ENCODE measurements around the gene GPR146. TPM values are rescaled to one million over a fixed set of nuclear protein-coding genes. Genes with fewer than 3 reads are reported as not detected.
"Not testable (repeated sequence)": the region's sequence is repeated elsewhere in the genome, so short reads cannot be mapped to it uniquely, and the experiment has no call there.

GPR146 gene
- total RNA-seq, 1 donor from 2014 or later, result 69.9 TPM

- no peak for DNase-seq
Observed at GRCh38 chr7:1026721-1027161, 17.6 kb upstream of the GPR146 start.

GRCh38 chr7:1027242-1028043 lies 16.9 kb upstream of the GPR146 start:
- peak; percentile 58 for DNase-seq

- peak; percentile 93 for DNase-seq
Observed at GRCh38 chr7:1028044-1028770, 16.1 kb upstream of the GPR146 start.

GRCh38 chr7:1028775-1029636 lies 15.3 kb upstream of the GPR146 start:
- peak; percentile 96 for DNase-seq

- DNase-seq, result no peak
Observed at GRCh38 chr7:1029637-1030443, 14.5 kb upstream of the GPR146 start.

GRCh38 chr7:1030444-1031070 lies 13.8 kb upstream of the GPR146 start:
- no peak for DNase-seq

- no peak for DNase-seq
Observed at GRCh38 chr7:1031716-1032455, 12.5 kb upstream of the GPR146 start.

GRCh38 chr7:1032536-1033181 lies 11.7 kb upstream of the GPR146 start:
- DNase-seq, result no peak

GRCh38 chr7:1033546-1034145 lies 10.7 kb upstream of the GPR146 start:
- no peak for DNase-seq

GRCh38 chr7:1034769-1035168 lies 9.6 kb upstream of the GPR146 start:
- DNase-seq, result not testable (repeated sequence)

- not testable (repeated sequence) for DNase-seq
Observed at GRCh38 chr7:1036164-1036928, 8.0 kb upstream of the GPR146 start.

GRCh38 chr7:1040233-1040632 lies 4.1 kb upstream of the GPR146 start:
- DNase-seq, result not testable (repeated sequence)

GRCh38 chr7:1040790-1041189 lies 3.6 kb upstream of the GPR146 start:
- DNase-seq, result no peak

- DNase-seq, result no peak
Observed at GRCh38 chr7:1041551-1042491, 2.5 kb upstream of the GPR146 start.

- no peak for DNase-seq
Observed at GRCh38 chr7:1042492-1042833, 1.9 kb upstream of the GPR146 start.

- DNase-seq, result peak; percentile 64
Observed at GRCh38 chr7:1043552-1044188, 676 bp upstream of the GPR146 start.
